HepG2 (cell line): ENCODE measurements around the gene TXNRD1. TPM values are rescaled to one million over a fixed set of nuclear protein-coding genes. Genes with fewer than 3 reads are reported as not detected.
A peak's percentile ranks its signal among the peaks of the same experiment; 100 is the strongest.

Experiments used
- ATAC-seq: fragments of 200-7000 bp; cut with Tn5 transposase; 3 replicates; pipeline ENCODE4 v1.9.1; 2020; ENCODE audit warnings: mild to moderate bottlenecking, moderate library complexity
- BruUV-seq: library from RNA; stranded (reverse); fragments of 400-500 nt; replicated peaks from 2 replicates; lab custom pipeline; 2021; lab: Mats Ljungman, UMichigan
- CTCF ChIA-PET: fragments of 300-600 bp; formaldehyde crosslinking; extraction: SDS; loops from one replicate; lab custom pipeline; 2021; ENCODE audit warnings: low total read pairs, inconsistent platforms, low intra/inter-chr PET ratio; lab: Yijun Ruan, JAX
- POLR2A ChIA-PET: fragments of 350-600 bp; sonication (Branson Sonifier 250); formaldehyde crosslinking; loops from one replicate; lab custom pipeline; 2020; ENCODE audit warnings: antibody characterized with exemption, inconsistent platforms; lab: Yijun Ruan, JAX
- DNase-seq: peaks from one replicate; pipeline ENCODE4 v3.0.0-alpha.2; 2015; ENCODE audit warnings: low spot score
- FAIRE-seq: peaks from 3 replicates; lab custom pipeline; 2011; peaks lifted over from hg19 to GRCh38; lab: Jason Lieb, UNC
- H2AFZ ChIP-seq: one replicate; pipeline ENCODE4 v1.6.1; 2011; ENCODE audit warnings: low read length, inconsistent platforms
- H3K27ac ChIP-seq: fragments of 300-600 bp; 3 replicates; pipeline ENCODE4 v1.8.0; 2011; ENCODE audit warnings: mixed run types, mild to moderate bottlenecking, mixed read lengths, low read length, inconsistent platforms; ENCODE audit not compliant: insufficient read depth; ENCODE audit errors: extremely low read length
- H3K27me3 ChIP-seq, 2 experiments: fragments of 200-600 bp in 1 of 2; 2 replicates in 1 of 2; 3 replicates in 1 of 2; pipeline versions ENCODE4 v1.6.0 to v1.8.0; 2011; ENCODE audit warnings: low read length in 2 of 2, mild to moderate bottlenecking in 2 of 2, moderate library complexity in 2 of 2, inconsistent platforms in 1 of 2; ENCODE audit not compliant: insufficient read depth in 2 of 2, control insufficient read depth in 1 of 2
- H3K36me3 ChIP-seq, 2 experiments: fragments of 200-600 bp in 1 of 2; replicated peaks in 1 of 2; 2 replicates in 1 of 2; 3 replicates in 1 of 2; pipeline versions ENCODE4 v1.5.1 to v1.8.0; 2011; ENCODE audit warnings: low read length in 2 of 2, inconsistent platforms in 1 of 2; ENCODE audit not compliant: insufficient read depth in 2 of 2, control insufficient read depth in 1 of 2
- H3K4me1 ChIP-seq: 2 replicates; pipeline ENCODE4 v1.5.1; 2012; ENCODE audit warnings: low read length, inconsistent platforms; ENCODE audit not compliant: insufficient read depth
- H3K4me2 ChIP-seq: 2 replicates; pipeline ENCODE4 v1.6.0; 2011; ENCODE audit warnings: low read depth, low read length, inconsistent platforms
- H3K4me3 ChIP-seq, 3 experiments: fragments of 200-600 bp in 1 of 3; sonication (generic), shearing (Covaris generic) in 1 of 3; replicated peaks in 1 of 3; 2 replicates each; pipeline ENCODE4 v1.5.1; 2011 to 2016; ENCODE audit warnings: low read length in 3 of 3, inconsistent platforms in 2 of 3, low read depth in 2 of 3, mild to moderate bottlenecking in 2 of 3, control low read depth in 1 of 3, mixed read lengths in 1 of 3; ENCODE audit not compliant: insufficient read depth in 1 of 3
- H3K79me2 ChIP-seq: one replicate; pipeline ENCODE4 v1.6.1; 2011; ENCODE audit warnings: low read length, inconsistent platforms; ENCODE audit not compliant: insufficient read depth
- H3K9ac ChIP-seq: 2 replicates; pipeline ENCODE4 v1.6.0; 2011; ENCODE audit warnings: mild to moderate bottlenecking, low read depth, low read length, inconsistent platforms; ENCODE audit not compliant: insufficient read depth
- H3K9me3 ChIP-seq: 2 replicates; pipeline ENCODE4 v1.5.1; 2012; ENCODE audit warnings: mild to moderate bottlenecking, low read length
- H4K20me1 ChIP-seq: 2 replicates; pipeline ENCODE4 v1.6.0; 2011; ENCODE audit warnings: inconsistent platforms, mild to moderate bottlenecking, low read length, moderate library complexity; ENCODE audit not compliant: insufficient read depth
- AKNA ChIP-seq: sonication (generic); formaldehyde crosslinking; IDR thresholded peaks from 2 replicates; pipeline ENCODE4 v1.4.0; 2020; ENCODE audit warnings: missing genetic modification reagents, borderline replicate concordance
- ATF7 ChIP-seq, 2 experiments: fragments of 450-650 bp in 1 of 2; sonication (generic) in 1 of 2; formaldehyde crosslinking in 1 of 2; IDR thresholded peaks; 2 replicates each; pipeline versions ENCODE4 v1.4.0 to v1.6.1; 2016 to 2020; ENCODE audit warnings: antibody characterized with exemption in 1 of 2, mild to moderate bottlenecking in 1 of 2, missing genetic modification reagents in 1 of 2
- DDIT3 ChIP-seq: sonication (generic); formaldehyde crosslinking; IDR thresholded peaks from 2 replicates; pipeline ENCODE4 v1.4.0; 2020; ENCODE audit warnings: mild to moderate bottlenecking, missing genetic modification reagents
- MTF1 ChIP-seq: sonication (generic); formaldehyde crosslinking; IDR thresholded peaks from 2 replicates; pipeline ENCODE4 v1.5.0; 2020; ENCODE audit warnings: missing genetic modification reagents
- POLR2A ChIP-seq, 2 experiments: IDR thresholded peaks; 2 replicates each; pipeline ENCODE4 v1.6.1; 2011; ENCODE audit warnings: low read depth in 2 of 2, low read length in 2 of 2, mild to moderate bottlenecking in 1 of 2, moderate library complexity in 1 of 2; ENCODE audit not compliant: insufficient read depth in 1 of 2
- RBM22 ChIP-seq: fragments of 200-400 bp; formaldehyde crosslinking; optimal IDR thresholded peaks from 2 replicates; pipeline ENCODE3; 2017; ENCODE audit warnings: mild to moderate bottlenecking, low read length, moderate library complexity
- ZNF749 ChIP-seq: sonication (generic); formaldehyde crosslinking; IDR thresholded peaks from 2 replicates; pipeline ENCODE4 v1.8.0; 2022; ENCODE audit warnings: mild to moderate bottlenecking, missing genetic modification reagents, moderate library complexity, borderline replicate concordance
- WGBS: methylation state at CpG from one replicate; pipeline ENCODE4 v1.1.6; 2017; ENCODE audit warnings: low lambda C conversion rate; 5-methylcytosine and 5-hydroxymethylcytosine counted together
- in situ Hi-C: cut with HindIII; loops from 2 replicates; pipeline ENCODE4 v1.10.0; 2017; ENCODE audit warnings: low pct_unique_long_range_greater_than_20kb; ENCODE audit not compliant: extremely low pct_ligation_motif_present
- intact Hi-C: fragments of 100-400 bp; cut with micrococcal nuclease; formaldehyde crosslinking; loops from one replicate; pipeline ENCODE4 v1.10.0; 2022; ENCODE audit not compliant: unreplicated experiment
- polyA plus RNA-seq, 8 experiments: library from polyadenylated mRNA; depleted of rRNA in 3 of 8; stranded (reverse) in 7 of 8; unstranded in 1 of 8; fragments of >200 nt; fragmentation: Illumina TruSeq in 4 of 8; extraction: Trizol in 4 of 8; gene quantifications; 2 replicates each; pipeline versions ENCODE4 v1.2.1 to v1.2.3, GENCODE V29; 2011 to 2016; ENCODE audit warnings: low read depth in 4 of 8, missing spikeins in 1 of 8, mixed read lengths in 1 of 8; ENCODE audit not compliant: insufficient read depth in 1 of 8
- total RNA-seq, 5 experiments: library from RNA; depleted of rRNA; stranded (reverse); fragments of >200 nt; fragmentation: Illumina TruSeq; extraction: Trizol; gene quantifications; 2 replicates each; pipeline ENCODE4 v1.2.3, GENCODE V29; 2016; ENCODE audit warnings: low read depth in 1 of 5

TXNRD1 gene
- total and polyA plus RNA-seq, 2 of the 13 experiments (the other 11 are each of a cell fraction or from before 2014, with no cell fraction given) = 54.0 to 190 TPM

- no TSS peak for BruUV-seq
- FAIRE-seq = no peak
- Histone ChIP-seq H3K27me3 (no peaks in the 10 kb centered on the region), H3K4me2 (no peak overlapping the region), H2AFZ (no peak overlapping the region), H3K36me3 (peaks cover 15 to 54% of the 10 kb centered on the region in 2 experiments), H3K9ac (no peak overlapping the region), H3K4me1 (peaks cover 6% of the 10 kb centered on the region; the same call in 1 of the 2 replicates), H3K9me3 (no peaks in the 10 kb centered on the region), H4K20me1 (peaks cover 6% of the 10 kb centered on the region), H3K79me2 (no peaks in the 10 kb centered on the region), H3K27ac (no peak overlapping the region), H3K4me3 (no peak overlapping the region)
- intact Hi-C loops = no loop called here
- over 99% methylated on average over 8 of the region's 8 CpGs for WGBS
- CTCF ChIA-PET = no interaction called here
- POLR2A ChIA-PET = no interaction called here
- ATAC-seq = no peak
- DNase-seq = no peak
- no peak for TF ChIP-seq MTF1 (CRISPR knock-in tag)
- peak in 1 of 2 experiments; percentile 23; a peak in 1 of 4 replicates for TF ChIP-seq POLR2A (IDR thresholded peaks at IDR 0.05; ENCODE audit: insufficient read depth in 1 of 2, low read depth in 2 of 2, low read length in 2 of 2)
- in situ Hi-C loops = no loop called here
Observed at GRCh38 chr12:104350211-104351056, 134.9 kb downstream of the TXNRD1 start.

GRCh38 chr12:104351057-104351983, 135.7 kb downstream of the TXNRD1 start:
- Histone ChIP-seq H3K9ac (no peak overlapping the region), H2AFZ (no peak overlapping the region), H3K27me3 (no peaks in the 10 kb centered on the region), H3K4me1 (peaks cover 6% of the 10 kb centered on the region; the same call in 1 of the 2 replicates), H3K4me3 (no peak overlapping the region), H3K36me3 (peaks cover 14 to 50% of the 10 kb centered on the region in 2 experiments), H4K20me1 (peaks cover 6% of the 10 kb centered on the region; the same call in 1 of the 2 replicates), H3K79me2 (no peaks in the 10 kb centered on the region), H3K4me2 (no peak overlapping the region), H3K27ac (no peak overlapping the region), H3K9me3 (no peaks in the 10 kb centered on the region)
- FAIRE-seq = no peak
- 97% methylated on average over 4 of the region's 4 CpGs for WGBS
- in situ Hi-C loops = no loop called here
- no TSS peak for BruUV-seq
- TF ChIP-seq AKNA (CRISPR knock-in tag) (no peak), ZNF749 (CRISPR knock-in tag) (no peak), RBM22 (peak; percentile 94), DDIT3 (CRISPR knock-in tag) (no peak), ATF7 (IDR thresholded peaks at IDR 0.05) (no peak), ATF7 (CRISPR knock-in tag; IDR thresholded peaks at IDR 0.05) (no peak)
- peak; percentile 16 for ATAC-seq
- ChIA-PET CTCF (no interaction called here), POLR2A (no interaction called here)
- DNase-seq = no peak
- intact Hi-C loops = no loop called here
